K562 (cell line): ENCODE data around the gene VPS50. TPM values are rescaled to one million over a fixed set of nuclear protein-coding genes. Genes with fewer than 3 reads are reported as not detected.

Source experiments
- BRF1 ChIP-seq: IDR thresholded peaks from 3 replicates; pipeline ENCODE4 v1.6.1; 2011; ENCODE audit warnings: borderline replicate concordance, mild to moderate bottlenecking; ENCODE audit not compliant: insufficient read length; ENCODE audit errors: extremely low read depth
- EHMT2 ChIP-seq: fragments of 450-650 bp; IDR thresholded peaks from 2 replicates; pipeline ENCODE4 v1.6.1; 2018; ENCODE audit warnings: antibody characterized with exemption
- HINFP ChIP-seq: fragments of 450-650 bp; conservative IDR thresholded peaks from 2 replicates; pipeline ENCODE4 v1.6.1; 2016; ENCODE audit warnings: missing genetic modification characterization, low read depth, mild to moderate bottlenecking, control low read depth, missing compliant biosample characterization
- KAT8 ChIP-seq: fragments of 450-650 bp; IDR thresholded peaks from 2 replicates; pipeline ENCODE4 v1.6.1; 2016; ENCODE audit warnings: low read depth, mild to moderate bottlenecking
- MEIS2 ChIP-seq: fragments of 450-650 bp; IDR thresholded peaks from 2 replicates; pipeline ENCODE4 v1.6.1; 2014; ENCODE audit warnings: mild to moderate bottlenecking; ENCODE audit not compliant: partially characterized antibody
- MITF ChIP-seq: IDR thresholded peaks from 2 replicates; pipeline ENCODE4 v1.6.1; 2014; ENCODE audit warnings: antibody characterized with exemption
- MTF1 ChIP-seq: fragments of 250-450 bp; sonication (Bioruptor Pico); IDR thresholded peaks from 2 replicates; pipeline ENCODE4 v1.9.0; 2021; ENCODE audit warnings: moderate library complexity, mild to moderate bottlenecking, inconsistent platforms, borderline replicate concordance
- NFIC ChIP-seq: fragments of 450-650 bp; IDR thresholded peaks from 2 replicates; pipeline ENCODE4 v1.6.1; 2017; ENCODE audit warnings: mild to moderate bottlenecking, inconsistent platforms
- NUFIP1 ChIP-seq: fragments of 450-650 bp; IDR thresholded peaks from 2 replicates; pipeline ENCODE4 v1.6.1; 2018; ENCODE audit not compliant: partially characterized antibody
- RAD21 ChIP-seq, 2 experiments: fragments of 250-450 bp in 1 of 2; fragments of 450-650 bp in 1 of 2; sonication (Bioruptor Pico) in 1 of 2; formaldehyde crosslinking in 1 of 2; IDR thresholded peaks in 1 of 2; conservative IDR thresholded peaks in 1 of 2; 2 replicates each; pipeline versions ENCODE4 v1.4.0 to v1.8.0; 2020 to 2022; ENCODE audit warnings: mild to moderate bottlenecking in 2 of 2, moderate library complexity in 1 of 2
- SMC3 ChIP-seq: conservative IDR thresholded peaks from 2 replicates; pipeline ENCODE4 v1.6.1; 2011; ENCODE audit warnings: low read depth, low read length, improper control_type of control experiment; ENCODE audit not compliant: insufficient read depth
- TAF7 ChIP-seq: fragments of 450-650 bp; IDR thresholded peaks from 2 replicates; pipeline ENCODE4 v1.6.1; 2016; ENCODE audit warnings: missing genetic modification characterization, missing compliant biosample characterization
- TCF3 ChIP-seq: sonication (generic); formaldehyde crosslinking; IDR thresholded peaks from 2 replicates; pipeline ENCODE4 v1.4.0; 2020; ENCODE audit warnings: mild to moderate bottlenecking, missing genetic modification reagents
- TGIF2 ChIP-seq: sonication (generic); formaldehyde crosslinking; IDR thresholded peaks from 2 replicates; pipeline ENCODE4 v1.8.1; 2022; ENCODE audit warnings: mild to moderate bottlenecking, missing genetic modification reagents, moderate library complexity
- ZFP1 ChIP-seq: fragments of 450-650 bp; formaldehyde crosslinking; IDR thresholded peaks from 2 replicates; pipeline ENCODE4 v1.4.0; 2020; ENCODE audit warnings: mild to moderate bottlenecking, mixed read lengths
- ZNF24 ChIP-seq: fragments of 450-650 bp; IDR thresholded peaks from 2 replicates; pipeline ENCODE4 v1.6.1; 2016
- ZNF263 ChIP-seq: sonication (generic); formaldehyde crosslinking; IDR thresholded peaks from 2 replicates; pipeline ENCODE4 v1.8.0; 2022; ENCODE audit warnings: mild to moderate bottlenecking, missing genetic modification reagents, borderline replicate concordance
- ZNF41 ChIP-seq: fragments of 250-450 bp; sonication (Bioruptor Pico); conservative IDR thresholded peaks from 2 replicates; pipeline ENCODE4 v1.4.0; 2020; ENCODE audit warnings: mild to moderate bottlenecking
- ZNF586 ChIP-seq: fragments of 450-650 bp; formaldehyde crosslinking; conservative IDR thresholded peaks from 2 replicates; pipeline ENCODE4 v1.4.0; 2020; ENCODE audit warnings: mild to moderate bottlenecking, moderate library complexity
- polyA plus RNA-seq, 8 experiments: library from polyadenylated mRNA; depleted of rRNA in 4 of 8; stranded (reverse) in 5 of 8; unstranded in 3 of 8; fragments of >200 nt; fragmentation: Nextera tagmentation in 2 of 8; fragmentation: Illumina TruSeq in 1 of 8; extraction: Ambion mirVana in 2 of 8; extraction: Trizol in 1 of 8; gene quantifications; 2 replicates each; pipeline versions ENCODE4 v1.2.1 to v1.2.3, GENCODE V29; 2011 to 2014; ENCODE audit warnings: inconsistent platforms in 1 of 8, missing spikeins in 1 of 8
- total RNA-seq, 7 experiments: library from RNA; depleted of rRNA in 6 of 7; stranded (reverse); fragments of >200 nt in 6 of 7; fragmentation: Illumina TruSeq in 2 of 7; extraction: Trizol in 2 of 7; gene quantifications; 2 replicates each; pipeline versions ENCODE4 v1.2.1 to v1.2.3, GENCODE V29; 2011 to 2021; ENCODE audit warnings: low replicate concordance in 1 of 7
- TF ChIP-seq, protein P1 (sequence below): IDR thresholded peaks from 2 replicates; pipeline ENCODE4 v1.6.1; 2016; ENCODE audit warnings: missing genetic modification characterization, missing compliant biosample characterization
- TF ChIP-seq, protein P2 (sequence below): fragments of 250-450 bp; sonication (Bioruptor Pico); IDR thresholded peaks from 2 replicates; pipeline ENCODE4 v1.8.0; 2021; ENCODE audit warnings: mild to moderate bottlenecking, moderate library complexity
- TF ChIP-seq, protein P3 (sequence below), 2 experiments: IDR thresholded peaks; 2 replicates each; pipeline ENCODE4 v1.6.1; 2012; ENCODE audit warnings: improper control_type of control experiment in 2 of 2, low read depth in 2 of 2, low read length in 2 of 2, borderline replicate concordance in 1 of 2

VPS50 gene
- total and polyA plus RNA-seq, 9 of the 15 experiments (the other 6 are each of a cell fraction or from before 2014, with no cell fraction given) = 10.5 to 29.4 (median 15.8) TPM

- TF ChIP-seq HINFP = no peak
- no peak for TF ChIP-seq ZNF263
- TF ChIP-seq TCF3 (CRISPR knock-in tag) = peak; percentile 83
- TF ChIP-seq RAD21 (CRISPR knock-in tag; conservative IDR thresholded peaks at IDR 0.05 in 1 of 2, IDR thresholded peaks at IDR 0.05 in 1 of 2) = no peak
- TF ChIP-seq TGIF2 (CRISPR knock-in tag) = no peak
- no peak for TF ChIP-seq MITF
- TF ChIP-seq ZFP1 (CRISPR knock-in tag) = no peak
- TF ChIP-seq, protein P1, sequence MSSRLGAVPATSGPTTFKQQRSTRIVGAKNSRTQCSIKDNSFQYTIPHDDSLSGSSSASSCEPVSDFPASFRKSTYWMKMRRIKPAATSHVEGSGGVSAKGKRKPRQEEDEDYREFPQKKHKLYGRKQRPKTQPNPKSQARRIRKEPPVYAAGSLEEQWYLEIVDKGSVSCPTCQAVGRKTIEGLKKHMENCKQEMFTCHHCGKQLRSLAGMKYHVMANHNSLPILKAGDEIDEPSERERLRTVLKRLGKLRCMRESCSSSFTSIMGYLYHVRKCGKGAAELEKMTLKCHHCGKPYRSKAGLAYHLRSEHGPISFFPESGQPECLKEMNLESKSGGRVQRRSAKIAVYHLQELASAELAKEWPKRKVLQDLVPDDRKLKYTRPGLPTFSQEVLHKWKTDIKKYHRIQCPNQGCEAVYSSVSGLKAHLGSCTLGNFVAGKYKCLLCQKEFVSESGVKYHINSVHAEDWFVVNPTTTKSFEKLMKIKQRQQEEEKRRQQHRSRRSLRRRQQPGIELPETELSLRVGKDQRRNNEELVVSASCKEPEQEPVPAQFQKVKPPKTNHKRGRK (tag) = no peak
- TF ChIP-seq BRF1 = no peak
- TF ChIP-seq KAT8 = no peak
- no peak for TF ChIP-seq SMC3
- TF ChIP-seq ZNF586 (CRISPR knock-in tag) = no peak
- no peak for TF ChIP-seq MTF1 (CRISPR knock-in tag)
- no peak for TF ChIP-seq NUFIP1
- peak; percentile 87 for TF ChIP-seq ZNF24
- TF ChIP-seq ZNF41 (CRISPR knock-in tag) = no peak
- TF ChIP-seq NFIC = 0 out of 2 replicates have a peak, but pooled peaks have one; percentile 18
- TF ChIP-seq, protein P2, sequence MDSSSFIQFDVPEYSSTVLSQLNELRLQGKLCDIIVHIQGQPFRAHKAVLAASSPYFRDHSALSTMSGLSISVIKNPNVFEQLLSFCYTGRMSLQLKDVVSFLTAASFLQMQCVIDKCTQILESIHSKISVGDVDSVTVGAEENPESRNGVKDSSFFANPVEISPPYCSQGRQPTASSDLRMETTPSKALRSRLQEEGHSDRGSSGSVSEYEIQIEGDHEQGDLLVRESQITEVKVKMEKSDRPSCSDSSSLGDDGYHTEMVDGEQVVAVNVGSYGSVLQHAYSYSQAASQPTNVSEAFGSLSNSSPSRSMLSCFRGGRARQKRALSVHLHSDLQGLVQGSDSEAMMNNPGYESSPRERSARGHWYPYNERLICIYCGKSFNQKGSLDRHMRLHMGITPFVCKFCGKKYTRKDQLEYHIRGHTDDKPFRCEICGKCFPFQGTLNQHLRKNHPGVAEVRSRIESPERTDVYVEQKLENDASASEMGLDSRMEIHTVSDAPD (CRISPR knock-in tag) = no peak
- peak; percentile 89 for TF ChIP-seq MEIS2
- peak; percentile 43; the same call in 1 of the 2 replicates for TF ChIP-seq EHMT2
- TF ChIP-seq, protein P3, sequence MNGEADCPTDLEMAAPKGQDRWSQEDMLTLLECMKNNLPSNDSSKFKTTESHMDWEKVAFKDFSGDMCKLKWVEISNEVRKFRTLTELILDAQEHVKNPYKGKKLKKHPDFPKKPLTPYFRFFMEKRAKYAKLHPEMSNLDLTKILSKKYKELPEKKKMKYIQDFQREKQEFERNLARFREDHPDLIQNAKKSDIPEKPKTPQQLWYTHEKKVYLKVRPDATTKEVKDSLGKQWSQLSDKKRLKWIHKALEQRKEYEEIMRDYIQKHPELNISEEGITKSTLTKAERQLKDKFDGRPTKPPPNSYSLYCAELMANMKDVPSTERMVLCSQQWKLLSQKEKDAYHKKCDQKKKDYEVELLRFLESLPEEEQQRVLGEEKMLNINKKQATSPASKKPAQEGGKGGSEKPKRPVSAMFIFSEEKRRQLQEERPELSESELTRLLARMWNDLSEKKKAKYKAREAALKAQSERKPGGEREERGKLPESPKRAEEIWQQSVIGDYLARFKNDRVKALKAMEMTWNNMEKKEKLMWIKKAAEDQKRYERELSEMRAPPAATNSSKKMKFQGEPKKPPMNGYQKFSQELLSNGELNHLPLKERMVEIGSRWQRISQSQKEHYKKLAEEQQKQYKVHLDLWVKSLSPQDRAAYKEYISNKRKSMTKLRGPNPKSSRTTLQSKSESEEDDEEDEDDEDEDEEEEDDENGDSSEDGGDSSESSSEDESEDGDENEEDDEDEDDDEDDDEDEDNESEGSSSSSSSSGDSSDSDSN (IDR thresholded peaks at IDR 0.05; ENCODE audit: borderline replicate concordance in 1 of 2, low read depth in 2 of 2, low read length in 2 of 2) = no peak
- no peak for TF ChIP-seq TAF7 (tag)
These were observed 30.4 kb downstream of the VPS50 start (continued) for GRCh38 chr7:93262535-93262934.
